Panc1 (cell line): Measurements from ENCODE around the gene FZR1. TPM values are rescaled to one million over a fixed set of nuclear protein-coding genes. Genes with fewer than 3 reads are reported as not detected.

ENCODE experiments used
- ATAC-seq: fragments of 200-7000 bp; cut with Tn5 transposase; 2 replicates; pipeline ENCODE4 v1.9.1; 2020; ENCODE audit warnings: mild to moderate bottlenecking, moderate library complexity
- BruUV-seq: library from RNA; stranded (reverse); fragments of 400-500 nt; replicated peaks from 2 replicates; lab custom pipeline; 2021; lab: Mats Ljungman, UMichigan
- CTCF ChIA-PET: fragments of 300-600 bp; sonication (Branson Sonifier 250); formaldehyde crosslinking; loops from one replicate; lab custom pipeline; 2022; ENCODE audit warnings: antibody characterized with exemption; lab: Charles Lee
- POLR2A ChIA-PET: fragments of 300-600 bp; sonication (Branson Sonifier 250); formaldehyde crosslinking; loops from one replicate; lab custom pipeline; 2022; ENCODE audit warnings: antibody characterized with exemption; lab: Charles Lee
- DNase-seq: peaks from one replicate; pipeline ENCODE4 v3.0.0-alpha.2; 2010; ENCODE audit warnings: low read depth, low spot score
- H3K27ac ChIP-seq: 2 replicates; pipeline ENCODE4 v1.5.1; 2011; ENCODE audit warnings: mild to moderate bottlenecking, low read length, inconsistent platforms
- H3K27me3 ChIP-seq: fragments of 200-500 bp; sonication (Bioruptor generic); 2 replicates; pipeline ENCODE4 v1.6.0; 2014; ENCODE audit warnings: low read length, inconsistent platforms; ENCODE audit not compliant: control insufficient read depth, insufficient read depth
- H3K36me3 ChIP-seq: fragments of 200-500 bp; sonication (Bioruptor generic); 2 replicates; pipeline ENCODE4 v1.5.1; 2014; ENCODE audit warnings: inconsistent platforms, mild to moderate bottlenecking, low read length, moderate library complexity; ENCODE audit not compliant: control insufficient read depth, insufficient read depth
- H3K4me1 ChIP-seq: 2 replicates; pipeline ENCODE4 v1.5.1; 2011; ENCODE audit warnings: inconsistent platforms, mild to moderate bottlenecking, low read length, moderate library complexity; ENCODE audit not compliant: control insufficient read depth, insufficient read depth
- H3K4me3 ChIP-seq, 2 experiments: 2 replicates each; pipeline ENCODE4 v1.5.1; 2011 to 2012; ENCODE audit warnings: low read depth in 2 of 2, low read length in 2 of 2, mild to moderate bottlenecking in 2 of 2, inconsistent platforms in 1 of 2, moderate library complexity in 1 of 2
- H3K9me3 ChIP-seq: fragments of 200-500 bp; sonication (Bioruptor generic); 2 replicates; pipeline ENCODE4 v1.5.1; 2014; ENCODE audit warnings: low read depth, mild to moderate bottlenecking, inconsistent platforms, low read length, moderate library complexity; ENCODE audit not compliant: control insufficient read depth, insufficient read depth
- POLR2AphosphoS5 ChIP-seq: IDR thresholded peaks from 2 replicates; pipeline ENCODE4 v1.6.1; 2012; ENCODE audit warnings: mild to moderate bottlenecking, low read depth, low read length, moderate library complexity
- SIN3A ChIP-seq: IDR thresholded peaks from 2 replicates; pipeline ENCODE4 v1.6.1; 2012; ENCODE audit warnings: low read depth, mild to moderate bottlenecking, low read length, moderate library complexity, borderline replicate concordance; ENCODE audit not compliant: insufficient read depth
- TCF7L2 ChIP-seq: IDR thresholded peaks from 2 replicates; pipeline ENCODE4 v1.6.1; 2011; ENCODE audit warnings: mild to moderate bottlenecking, low read depth, low read length, inconsistent platforms
- in situ Hi-C: cut with HindIII; loops from 2 replicates; pipeline ENCODE4 v1.10.0; 2016; ENCODE audit warnings: low sequenced_read_pairs, low pct_unique_long_range_greater_than_20kb
- intact Hi-C: fragments of 100-400 bp; cut with micrococcal nuclease; formaldehyde crosslinking; loops from one replicate; pipeline ENCODE4 v1.10.0; 2022; ENCODE audit not compliant: unreplicated experiment
- total RNA-seq: library from RNA; stranded (reverse); gene quantifications from one replicate; pipeline ENCODE4 v1.2.1, GENCODE V29; 2021; ENCODE audit not compliant: unreplicated experiment
- TF ChIP-seq, protein P1 (sequence below), 2 experiments: IDR thresholded peaks; 2 replicates each; pipeline ENCODE4 v1.6.1; 2011 to 2012; ENCODE audit warnings: low read depth in 2 of 2, control low read depth in 1 of 2, low read length in 1 of 2, mild to moderate bottlenecking in 1 of 2, moderate library complexity in 1 of 2; ENCODE audit not compliant: insufficient read depth in 1 of 2
- TF ChIP-seq, protein P2 (sequence below): fragments of 450-650 bp; IDR thresholded peaks from 2 replicates; pipeline ENCODE4 v1.5.1; 2017; ENCODE audit warnings: mild to moderate bottlenecking

Gene FZR1
- total RNA-seq, 1 experiment from 2014 or later, result 48.7 TPM

DNA sequence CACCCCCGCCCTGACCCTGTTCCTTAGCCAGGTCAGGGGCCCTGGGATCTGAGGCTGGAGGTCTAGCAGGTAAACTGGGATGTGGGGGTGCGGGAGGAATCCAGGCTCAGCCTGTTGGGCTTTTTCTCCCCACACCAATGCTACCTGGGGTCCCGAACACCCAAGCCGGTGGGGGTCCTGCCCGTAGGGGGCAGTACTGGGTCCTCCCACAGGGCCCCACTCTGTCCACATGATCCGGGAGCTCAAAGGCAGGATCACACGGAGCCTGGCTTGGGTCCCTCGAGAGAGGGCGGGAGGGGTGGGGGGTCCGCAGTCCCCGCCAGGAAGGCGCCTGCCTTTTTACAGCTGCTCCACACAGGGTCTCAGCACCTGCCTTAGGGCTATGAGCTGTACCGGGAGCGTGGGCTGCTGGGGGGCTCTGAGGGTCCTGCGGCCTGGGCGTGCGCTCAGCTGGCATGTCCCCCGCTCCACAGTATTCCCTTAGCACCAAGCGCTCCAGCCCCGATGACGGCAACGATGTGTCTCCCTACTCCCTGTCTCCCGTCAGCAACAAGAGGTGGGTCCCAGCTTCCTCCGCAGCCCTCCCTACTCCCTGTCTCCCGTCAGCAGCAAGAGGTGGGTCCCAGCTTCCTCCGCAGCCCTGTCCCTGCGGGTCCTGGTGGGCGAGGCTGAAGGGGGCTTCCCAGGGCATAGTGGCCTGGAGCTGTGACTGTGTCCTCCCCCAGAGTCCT, 20.6 kb downstream of the FZR1 start:
- Histone ChIP-seq H3K36me3 (no peaks in the 10 kb centered on the region), H3K27ac (no peak overlapping the region), H3K27me3 (no peaks in the 10 kb centered on the region), H3K4me1 (no peaks in the 10 kb centered on the region), H3K4me3 (no peak overlapping the region), H3K9me3 (no peaks in the 10 kb centered on the region)
- in situ Hi-C loops, result no loop called here
- DNase-seq (no peak), ATAC-seq (no peak)
- CTCF ChIA-PET, result interaction anchor here (0.5 kb wide), 1 partner anchor 142 kb away, joined by 12 read pairs; no protein-coding TSS in a partner anchor
- no TSS peak for BruUV-seq
- POLR2A ChIA-PET, result no interaction called here
- intact Hi-C loops, result no loop called here
- TF ChIP-seq, protein P1, sequence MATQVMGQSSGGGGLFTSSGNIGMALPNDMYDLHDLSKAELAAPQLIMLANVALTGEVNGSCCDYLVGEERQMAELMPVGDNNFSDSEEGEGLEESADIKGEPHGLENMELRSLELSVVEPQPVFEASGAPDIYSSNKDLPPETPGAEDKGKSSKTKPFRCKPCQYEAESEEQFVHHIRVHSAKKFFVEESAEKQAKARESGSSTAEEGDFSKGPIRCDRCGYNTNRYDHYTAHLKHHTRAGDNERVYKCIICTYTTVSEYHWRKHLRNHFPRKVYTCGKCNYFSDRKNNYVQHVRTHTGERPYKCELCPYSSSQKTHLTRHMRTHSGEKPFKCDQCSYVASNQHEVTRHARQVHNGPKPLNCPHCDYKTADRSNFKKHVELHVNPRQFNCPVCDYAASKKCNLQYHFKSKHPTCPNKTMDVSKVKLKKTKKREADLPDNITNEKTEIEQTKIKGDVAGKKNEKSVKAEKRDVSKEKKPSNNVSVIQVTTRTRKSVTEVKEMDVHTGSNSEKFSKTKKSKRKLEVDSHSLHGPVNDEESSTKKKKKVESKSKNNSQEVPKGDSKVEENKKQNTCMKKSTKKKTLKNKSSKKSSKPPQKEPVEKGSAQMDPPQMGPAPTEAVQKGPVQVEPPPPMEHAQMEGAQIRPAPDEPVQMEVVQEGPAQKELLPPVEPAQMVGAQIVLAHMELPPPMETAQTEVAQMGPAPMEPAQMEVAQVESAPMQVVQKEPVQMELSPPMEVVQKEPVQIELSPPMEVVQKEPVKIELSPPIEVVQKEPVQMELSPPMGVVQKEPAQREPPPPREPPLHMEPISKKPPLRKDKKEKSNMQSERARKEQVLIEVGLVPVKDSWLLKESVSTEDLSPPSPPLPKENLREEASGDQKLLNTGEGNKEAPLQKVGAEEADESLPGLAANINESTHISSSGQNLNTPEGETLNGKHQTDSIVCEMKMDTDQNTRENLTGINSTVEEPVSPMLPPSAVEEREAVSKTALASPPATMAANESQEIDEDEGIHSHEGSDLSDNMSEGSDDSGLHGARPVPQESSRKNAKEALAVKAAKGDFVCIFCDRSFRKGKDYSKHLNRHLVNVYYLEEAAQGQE (IDR thresholded peaks at IDR 0.05; ENCODE audit: insufficient read depth in 1 of 2, low read depth in 2 of 2, low read length in 1 of 2), result no peak
- TF ChIP-seq, protein P2, sequence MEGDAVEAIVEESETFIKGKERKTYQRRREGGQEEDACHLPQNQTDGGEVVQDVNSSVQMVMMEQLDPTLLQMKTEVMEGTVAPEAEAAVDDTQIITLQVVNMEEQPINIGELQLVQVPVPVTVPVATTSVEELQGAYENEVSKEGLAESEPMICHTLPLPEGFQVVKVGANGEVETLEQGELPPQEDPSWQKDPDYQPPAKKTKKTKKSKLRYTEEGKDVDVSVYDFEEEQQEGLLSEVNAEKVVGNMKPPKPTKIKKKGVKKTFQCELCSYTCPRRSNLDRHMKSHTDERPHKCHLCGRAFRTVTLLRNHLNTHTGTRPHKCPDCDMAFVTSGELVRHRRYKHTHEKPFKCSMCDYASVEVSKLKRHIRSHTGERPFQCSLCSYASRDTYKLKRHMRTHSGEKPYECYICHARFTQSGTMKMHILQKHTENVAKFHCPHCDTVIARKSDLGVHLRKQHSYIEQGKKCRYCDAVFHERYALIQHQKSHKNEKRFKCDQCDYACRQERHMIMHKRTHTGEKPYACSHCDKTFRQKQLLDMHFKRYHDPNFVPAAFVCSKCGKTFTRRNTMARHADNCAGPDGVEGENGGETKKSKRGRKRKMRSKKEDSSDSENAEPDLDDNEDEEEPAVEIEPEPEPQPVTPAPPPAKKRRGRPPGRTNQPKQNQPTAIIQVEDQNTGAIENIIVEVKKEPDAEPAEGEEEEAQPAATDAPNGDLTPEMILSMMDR, result no peak; the same call in 1 of the 2 replicates
- TF ChIP-seq TCF7L2 (no peak), POLR2AphosphoS5 (no peak)

DNA sequence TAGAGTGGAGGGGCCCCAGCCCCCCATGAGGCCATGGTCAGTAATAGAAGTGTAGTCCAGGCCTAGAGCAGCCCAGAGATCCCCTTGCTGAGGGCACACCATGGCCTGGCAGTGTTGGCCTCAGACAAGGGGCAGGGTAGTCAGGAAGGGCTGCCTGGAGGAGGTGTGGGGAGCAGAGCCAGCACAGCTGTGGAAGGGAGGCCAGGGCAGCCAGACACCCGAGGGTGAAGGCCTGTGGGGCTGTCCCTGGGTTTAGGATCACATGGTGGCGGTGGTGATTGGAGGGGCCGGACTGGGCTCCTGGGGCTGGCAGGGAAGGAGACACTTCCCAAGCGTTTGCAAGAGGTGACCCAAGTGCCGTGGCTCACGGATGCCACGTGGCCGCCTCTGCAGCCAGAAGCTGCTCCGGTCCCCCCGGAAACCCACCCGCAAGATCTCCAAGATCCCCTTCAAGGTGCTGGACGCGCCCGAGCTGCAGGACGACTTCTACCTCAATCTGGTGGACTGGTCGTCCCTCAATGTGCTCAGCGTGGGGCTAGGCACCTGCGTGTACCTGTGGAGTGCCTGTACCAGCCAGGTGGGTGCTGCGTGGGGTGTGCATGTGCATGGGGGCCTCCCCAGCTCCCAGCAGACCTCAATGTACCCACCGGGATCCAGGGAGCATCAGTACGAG, 21.3 kb downstream of the FZR1 start:
- Histone ChIP-seq H3K36me3 (no peaks in the 10 kb centered on the region), H3K27me3 (no peaks in the 10 kb centered on the region), H3K4me3 (no peak overlapping the region), H3K9me3 (no peaks in the 10 kb centered on the region), H3K4me1 (no peaks in the 10 kb centered on the region), H3K27ac (no peak overlapping the region)
- in situ Hi-C loops (no loop called here), intact Hi-C loops (no loop called here)
- TF ChIP-seq SIN3A, result no peak
- TF ChIP-seq POLR2AphosphoS5, result no peak
- TF ChIP-seq, protein P1 (IDR thresholded peaks at IDR 0.05; ENCODE audit: insufficient read depth in 1 of 2, low read depth in 2 of 2, low read length in 1 of 2), result no peak
- no peak for TF ChIP-seq TCF7L2
- TF ChIP-seq, protein P2, result no peak
- DNase-seq, result no peak
- POLR2A ChIA-PET, result no interaction called here
- no peak for ATAC-seq
- BruUV-seq, result no TSS peak
- CTCF ChIA-PET, result interaction anchor here (0.5 kb wide), 1 partner anchor 143 kb away, joined by 12 read pairs; no protein-coding TSS in a partner anchor
